Activated CD8-positive, alpha-beta memory T cell treated with anti-CD3 and anti-CD28 coated beads, Interleukin-2, amount 50 U/mL, for 1 hour (primary cell): ENCODE data around the gene PJVK.

Experiments
- DNase-seq: peaks from one replicate; pipeline ENCODE4 v3.0.0-alpha.2; 2020; ENCODE audit errors: extremely low read depth

PJVK gene

GRCh38 chr2:178480227-178481181 lies 29.3 kb downstream of the PJVK start, which contains the start of gene PLEKHA3:
Gene PLEKHA3, plus strand, starts transcription at chr2:178480457. Its CDS starts 413 bp downstream, at chr2:178480870.
- DNase-seq = peak; percentile 33

GRCh38 chr2:178482437-178482836 lies 31.3 kb downstream of the PJVK start:
- DNase-seq = no peak

DNA sequence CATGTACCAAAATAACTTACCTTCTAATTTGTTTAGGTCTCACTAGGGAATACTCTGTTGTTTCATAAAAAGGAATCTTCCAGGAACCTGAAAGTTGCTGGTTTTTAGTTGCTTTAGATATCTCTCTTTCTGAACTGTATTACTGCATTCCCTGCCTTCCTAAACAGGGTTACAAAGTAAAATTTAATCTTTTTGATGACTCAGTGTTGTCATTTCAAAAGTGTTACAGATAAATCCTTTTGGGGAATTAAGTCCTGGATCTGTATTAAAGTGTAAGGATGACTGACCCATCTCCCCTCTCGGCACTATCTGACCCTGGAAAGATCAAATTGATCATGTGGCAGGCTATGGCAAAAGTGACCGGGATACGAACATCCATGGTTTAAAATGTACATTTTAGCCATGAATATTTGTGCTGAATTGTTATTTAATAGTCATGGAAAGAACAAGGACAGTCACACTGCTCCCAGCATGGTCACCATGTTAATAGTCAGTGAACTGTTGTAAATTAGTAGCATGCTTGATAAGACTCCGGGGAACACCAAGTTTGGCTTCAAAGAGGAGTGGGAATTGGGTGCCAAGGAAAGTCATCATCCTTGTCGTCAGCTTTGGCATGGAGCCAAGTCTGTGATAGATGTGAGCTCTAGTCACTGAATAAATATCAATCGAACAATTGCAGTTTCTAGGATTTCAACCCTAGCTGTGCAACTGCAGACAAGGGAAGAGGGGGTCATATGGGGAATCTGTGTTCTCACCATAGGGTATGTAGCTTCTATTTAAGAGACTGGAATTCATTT lies 33.3 kb downstream of the PJVK start:
- DNase-seq = no peak

DNA sequence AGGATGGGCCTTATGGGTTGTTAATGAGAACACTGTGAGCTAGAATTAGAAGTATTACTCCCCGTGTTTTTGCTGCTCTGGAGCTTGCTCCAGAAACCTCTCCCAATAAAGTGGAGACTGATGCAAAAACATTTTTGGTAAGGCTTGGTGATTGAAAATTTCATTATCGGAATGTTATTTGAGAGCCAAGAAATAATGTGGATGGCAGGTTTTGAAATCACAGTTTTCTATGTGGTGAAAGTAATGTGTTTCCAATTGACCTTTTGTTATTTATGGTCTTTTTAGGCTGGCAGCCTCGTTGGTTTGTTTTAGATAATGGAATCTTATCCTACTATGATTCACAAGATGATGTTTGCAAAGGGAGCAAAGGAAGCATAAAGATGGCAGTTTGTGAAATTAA lies 34.2 kb downstream of the PJVK start:
- no peak for DNase-seq

GRCh38 chr2:178491612-178492011 lies 40.4 kb downstream of the PJVK start:
- DNase-seq = no peak

DNA sequence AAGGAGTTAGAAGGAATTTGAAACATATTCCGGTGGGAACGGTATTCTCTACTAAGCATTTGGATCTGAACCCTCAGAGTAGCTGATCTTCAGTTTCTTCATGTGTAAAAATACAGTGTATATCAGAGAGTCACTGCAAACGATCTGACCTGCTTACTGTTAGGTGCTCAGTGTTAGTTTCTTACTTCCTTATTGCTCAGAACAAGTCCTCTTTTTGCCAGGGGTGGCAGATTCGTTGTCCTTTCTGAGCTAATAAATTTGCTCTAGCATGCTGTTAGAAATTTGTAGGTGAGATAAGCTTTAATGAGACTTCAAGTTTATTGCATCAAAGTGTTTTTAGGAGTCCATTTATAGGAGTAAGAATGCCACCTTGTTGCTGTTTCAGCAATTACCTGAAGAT lies 44.9 kb downstream of the PJVK start:
- DNase-seq = no peak

- DNase-seq = no peak
Measured at GRCh38 chr2:178498137-178498536, 47.0 kb downstream of the PJVK start.

DNA sequence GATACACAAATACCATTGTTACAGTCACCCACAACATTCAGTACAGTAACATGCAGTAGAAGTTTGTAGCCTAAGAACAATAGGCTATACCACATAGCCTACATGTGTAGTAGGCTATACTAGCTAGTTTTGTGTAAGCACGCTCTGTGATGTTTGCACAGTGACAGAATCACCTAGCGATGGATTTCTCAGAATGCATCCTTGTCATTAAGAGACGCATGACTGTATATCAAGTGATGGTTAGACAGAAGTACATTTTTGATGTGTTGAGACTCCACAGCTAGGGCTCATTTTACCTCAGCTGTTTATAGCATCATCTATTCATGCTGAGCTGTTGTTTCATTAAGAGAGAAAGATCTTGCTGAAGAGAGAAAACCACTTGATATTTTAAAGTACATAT lies 48.5 kb downstream of the PJVK start:
- no peak for DNase-seq

GRCh38 chr2:178502751-178503150 lies 51.6 kb downstream of the PJVK start:
- DNase-seq = no peak

GRCh38 chr2:178506101-178506500 lies 54.9 kb downstream of the PJVK start:
- DNase-seq = no peak

GRCh38 chr2:178506524-178506923 lies 55.3 kb downstream of the PJVK start:
- no peak for DNase-seq

DNA sequence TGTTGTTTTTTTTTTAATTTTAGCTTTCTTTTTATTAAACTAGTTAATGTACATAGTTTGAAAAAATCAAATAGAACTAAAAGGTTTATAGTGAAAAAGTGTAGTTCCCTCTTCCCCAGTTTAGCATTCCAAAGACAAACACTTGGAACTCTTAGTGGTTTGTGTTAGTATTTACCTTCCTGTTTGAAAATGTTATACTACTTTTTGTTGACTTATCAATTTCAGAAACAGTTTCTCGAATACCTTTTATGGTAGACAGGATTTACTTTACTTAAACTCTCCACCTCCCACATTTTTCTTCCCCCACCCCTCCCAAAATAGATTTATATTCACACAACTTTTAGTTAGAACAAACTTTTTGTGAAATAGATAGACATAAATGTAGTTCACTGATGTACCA lies 55.8 kb downstream of the PJVK start:
- no peak for DNase-seq

DNA sequence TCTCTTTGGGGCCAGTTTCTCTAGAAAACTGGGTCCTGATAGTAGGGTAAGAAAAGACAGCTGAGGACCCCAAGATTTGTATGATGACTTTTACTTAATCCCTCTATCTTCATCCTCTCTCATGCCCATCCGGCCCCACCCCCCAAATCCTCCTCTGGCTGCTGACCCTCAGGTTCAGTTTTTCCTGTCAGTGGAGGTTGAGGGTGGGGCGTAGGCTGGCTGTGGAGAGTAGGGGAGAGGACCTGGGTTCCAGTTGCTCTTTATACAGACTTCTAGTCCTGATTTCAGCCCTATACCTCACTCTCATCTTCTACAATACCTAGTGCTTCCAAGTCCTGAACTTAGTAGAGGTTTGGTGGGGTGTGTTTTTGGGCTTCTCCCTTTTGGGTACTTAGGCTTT lies 57.5 kb downstream of the PJVK start:
- no peak for DNase-seq

- no peak for DNase-seq
Measured at GRCh38 chr2:178510384-178510783, 59.2 kb downstream of the PJVK start.
